Parathyroid adenoma (tissue), 2 donors: Measurements from ENCODE around the gene RTF1.
"Not testable (repeated sequence)": the region's sequence is repeated elsewhere in the genome, so short reads cannot be mapped to it uniquely, and the experiment has no call there.

Source experiments
- H2AFZ ChIP-seq: fragments of 300-600 bp; sonication (generic); one replicate; pipeline ENCODE4 v1.7.0; 2017; ENCODE audit warnings: antibody characterized with exemption, mild to moderate bottlenecking
- H3K27ac ChIP-seq: fragments of 300-600 bp; sonication (generic); one replicate; pipeline ENCODE4 v1.7.0; 2017
- H3K27me3 ChIP-seq: fragments of 300-600 bp; sonication (generic); one replicate; pipeline ENCODE4 v1.7.0; 2017; ENCODE audit warnings: low read length; ENCODE audit not compliant: control insufficient read depth, insufficient read depth
- H3K36me3 ChIP-seq: fragments of 300-600 bp; sonication (generic); one replicate; pipeline ENCODE4 v1.7.0; 2017; ENCODE audit warnings: low read length; ENCODE audit not compliant: control insufficient read depth, insufficient read depth
- H3K4me1 ChIP-seq: fragments of 300-600 bp; sonication (generic); one replicate; pipeline ENCODE4 v1.7.0; 2017; ENCODE audit warnings: control low read depth
- H3K4me2 ChIP-seq: fragments of 300-600 bp; sonication (generic); one replicate; pipeline ENCODE4 v1.7.0; 2017; ENCODE audit warnings: low read length
- H3K4me3 ChIP-seq: fragments of 300-600 bp; sonication (generic); one replicate; pipeline ENCODE4 v1.7.0; 2017; ENCODE audit warnings: low read depth, low read length
- H3K79me2 ChIP-seq: fragments of 300-600 bp; sonication (generic); one replicate; pipeline ENCODE4 v1.7.0; 2017; ENCODE audit warnings: control low read depth
- H3K9ac ChIP-seq: fragments of 300-600 bp; sonication (generic); one replicate; pipeline ENCODE4 v1.7.0; 2017; ENCODE audit warnings: mild to moderate bottlenecking
- H3K9me3 ChIP-seq: fragments of 300-600 bp; sonication (generic); one replicate; pipeline ENCODE4 v1.7.0; 2017; ENCODE audit warnings: low read length; ENCODE audit not compliant: control insufficient read depth
- TF ChIP-seq, protein P1 (sequence below): fragments of 300-600 bp; sonication (generic); IDR thresholded peaks from one replicate; pipeline ENCODE4 v1.7.0; 2017; ENCODE audit warnings: antibody characterized with exemption, mild to moderate bottlenecking
- donor health status: primary hyperparathyroidism.

Gene RTF1

DNA sequence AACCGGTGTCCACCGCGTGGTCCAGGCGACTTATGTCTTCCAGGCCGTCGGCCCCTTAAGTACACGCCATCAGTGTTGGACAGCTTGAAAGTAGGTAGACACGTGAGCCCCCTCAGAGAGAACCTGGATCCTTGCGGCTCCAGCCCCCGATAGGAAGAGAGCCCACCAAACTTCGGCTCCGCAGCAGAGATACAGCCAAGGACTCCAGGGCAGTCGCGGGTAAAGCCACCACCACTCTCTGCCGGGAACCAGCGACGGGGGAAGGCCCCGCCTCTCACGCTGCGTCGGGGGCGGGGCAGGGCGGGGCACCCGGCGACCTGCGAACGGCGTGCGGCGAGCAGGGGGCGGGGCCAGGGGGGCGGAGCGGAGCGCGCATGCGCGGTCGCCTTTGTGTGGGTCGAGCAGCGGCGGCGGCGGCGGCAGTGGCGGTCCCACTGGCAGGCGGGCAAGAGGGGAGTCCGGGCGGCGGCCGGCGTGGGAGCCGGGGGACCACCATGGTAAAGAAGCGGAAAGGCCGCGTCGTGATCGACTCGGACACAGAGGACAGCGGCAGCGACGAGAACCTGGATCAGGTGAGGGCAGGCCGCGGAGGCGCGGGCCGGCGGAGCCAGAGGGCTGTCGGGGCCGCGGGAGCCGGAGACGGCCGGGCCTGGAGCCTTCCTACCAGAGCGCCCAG lies at the start of gene RTF1:
TSS of gene RTF1 (plus strand) at position 354 of the 676 bp plus-strand sequence. CDS start at position 375, 21 bp downstream.
- H3K4me1 ChIP-seq = peaks cover 2% of the 10 kb centered on the region
- no peaks in the 10 kb centered on the region for H3K36me3 ChIP-seq
- peaks cover 15% of the 10 kb centered on the region for H3K79me2 ChIP-seq
- peak within 1 kb of the TSS; percentile 75 for H2AFZ ChIP-seq
- H3K9me3 ChIP-seq = no peaks in the 10 kb centered on the region
- H3K27ac ChIP-seq = peak within 1 kb of the TSS; percentile 64
- TF ChIP-seq, protein P1, sequence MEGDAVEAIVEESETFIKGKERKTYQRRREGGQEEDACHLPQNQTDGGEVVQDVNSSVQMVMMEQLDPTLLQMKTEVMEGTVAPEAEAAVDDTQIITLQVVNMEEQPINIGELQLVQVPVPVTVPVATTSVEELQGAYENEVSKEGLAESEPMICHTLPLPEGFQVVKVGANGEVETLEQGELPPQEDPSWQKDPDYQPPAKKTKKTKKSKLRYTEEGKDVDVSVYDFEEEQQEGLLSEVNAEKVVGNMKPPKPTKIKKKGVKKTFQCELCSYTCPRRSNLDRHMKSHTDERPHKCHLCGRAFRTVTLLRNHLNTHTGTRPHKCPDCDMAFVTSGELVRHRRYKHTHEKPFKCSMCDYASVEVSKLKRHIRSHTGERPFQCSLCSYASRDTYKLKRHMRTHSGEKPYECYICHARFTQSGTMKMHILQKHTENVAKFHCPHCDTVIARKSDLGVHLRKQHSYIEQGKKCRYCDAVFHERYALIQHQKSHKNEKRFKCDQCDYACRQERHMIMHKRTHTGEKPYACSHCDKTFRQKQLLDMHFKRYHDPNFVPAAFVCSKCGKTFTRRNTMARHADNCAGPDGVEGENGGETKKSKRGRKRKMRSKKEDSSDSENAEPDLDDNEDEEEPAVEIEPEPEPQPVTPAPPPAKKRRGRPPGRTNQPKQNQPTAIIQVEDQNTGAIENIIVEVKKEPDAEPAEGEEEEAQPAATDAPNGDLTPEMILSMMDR = no peak
- peak within 1 kb of the TSS; percentile 81 for H3K4me3 ChIP-seq
- no peaks in the 10 kb centered on the region for H3K27me3 ChIP-seq
- peak within 1 kb of the TSS; percentile 19 for H3K9ac ChIP-seq
- H3K4me2 ChIP-seq = peak within 1 kb of the TSS; percentile 89

- TF ChIP-seq, protein P1 = no peak
- H3K4me1 ChIP-seq = no peaks in the 10 kb centered on the region
- H3K4me3 ChIP-seq = no peak overlapping the region
- no peak overlapping the region for H3K27ac ChIP-seq
- H3K9me3 ChIP-seq = no peaks in the 10 kb centered on the region
- no peak overlapping the region for H3K9ac ChIP-seq
- H3K27me3 ChIP-seq = no peaks in the 10 kb centered on the region
- H3K79me2 ChIP-seq = no peaks in the 10 kb centered on the region
- H2AFZ ChIP-seq = no peak overlapping the region
- no peaks in the 10 kb centered on the region for H3K36me3 ChIP-seq
- H3K4me2 ChIP-seq = no peak overlapping the region
Measured at GRCh38 chr15:41367418-41367817, 49.5 kb upstream of the RTF1 start.

DNA sequence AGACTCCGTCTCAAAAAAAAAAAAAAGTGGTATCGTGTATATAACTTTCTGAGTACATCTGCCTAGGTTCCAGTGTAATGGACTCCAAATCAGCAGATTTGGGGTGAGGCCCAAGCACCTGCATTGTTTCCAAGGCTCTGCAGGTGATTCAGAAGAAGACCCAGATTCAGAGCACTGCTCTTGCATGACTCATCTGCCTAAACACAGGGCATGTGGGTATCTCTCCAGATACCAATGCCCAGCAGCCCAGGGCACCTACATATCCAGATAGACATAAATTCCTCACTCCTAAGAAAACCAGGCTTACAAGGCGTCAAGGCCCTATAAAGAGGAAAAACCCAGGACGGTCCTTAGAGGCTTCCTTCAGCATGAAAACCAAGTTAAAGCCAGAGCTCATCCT lies 38.9 kb upstream of the RTF1 start:
- no peak overlapping the region for H3K4me2 ChIP-seq
- H3K9me3 ChIP-seq = no peaks in the 10 kb centered on the region
- no peaks in the 10 kb centered on the region for H3K36me3 ChIP-seq
- no peak overlapping the region for H3K9ac ChIP-seq
- TF ChIP-seq, protein P1 = no peak
- H3K27me3 ChIP-seq = no peaks in the 10 kb centered on the region
- H3K27ac ChIP-seq = no peak overlapping the region
- no peaks in the 10 kb centered on the region for H3K79me2 ChIP-seq
- H3K4me1 ChIP-seq = no peaks in the 10 kb centered on the region
- no peak overlapping the region for H2AFZ ChIP-seq
- H3K4me3 ChIP-seq = no peak overlapping the region

DNA sequence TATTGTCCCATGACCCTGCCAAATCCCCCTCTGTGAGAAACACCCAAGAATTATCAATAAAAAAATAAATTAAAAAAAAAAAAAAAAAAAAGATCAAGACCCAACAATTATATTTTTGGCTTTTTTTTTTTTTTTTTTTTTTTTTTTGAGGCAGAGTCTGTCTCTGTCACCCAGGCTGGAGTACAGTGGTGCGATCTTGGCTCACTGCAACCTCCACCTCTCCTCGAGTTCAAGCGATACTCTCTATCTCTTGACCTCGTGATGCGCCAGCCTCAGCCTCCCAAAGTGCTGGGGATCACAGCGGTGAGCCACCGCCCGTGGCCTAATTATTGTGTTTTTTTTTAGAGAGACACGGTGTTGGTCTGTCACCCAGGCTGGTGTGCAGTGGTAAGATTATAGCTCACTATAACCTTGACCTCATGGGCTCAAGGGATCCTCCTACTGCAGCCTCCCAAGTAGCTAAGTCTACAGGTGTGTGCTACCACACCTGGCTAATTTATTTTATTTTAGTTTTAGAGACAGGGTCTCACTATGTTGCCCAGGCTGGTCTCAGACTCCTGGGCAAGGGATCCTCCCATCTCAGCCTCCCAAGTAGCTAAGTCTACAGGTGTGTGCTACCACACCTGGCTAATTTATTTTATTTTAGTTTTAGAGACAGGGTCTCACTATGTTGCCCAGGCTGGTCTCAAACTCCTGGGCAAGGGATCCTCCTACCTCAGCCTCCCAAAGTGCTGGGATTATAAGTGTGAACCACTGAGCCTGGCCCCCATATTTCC lies 32.7 kb upstream of the RTF1 start:
- not testable (repeated sequence) for H3K9ac ChIP-seq, H3K27ac ChIP-seq, H3K4me1 ChIP-seq, H2AFZ ChIP-seq, H3K79me2 ChIP-seq, H3K27me3 ChIP-seq, H3K9me3 ChIP-seq, H3K4me3 ChIP-seq, H3K36me3 ChIP-seq, H3K4me2 ChIP-seq

GRCh38 chr15:41387646-41388045 lies 29.2 kb upstream of the RTF1 start:
- no peak overlapping the region for H3K4me3 ChIP-seq
- H3K4me2 ChIP-seq = no peak overlapping the region
- no peak overlapping the region for H3K9ac ChIP-seq
- H2AFZ ChIP-seq = no peak overlapping the region
- H3K79me2 ChIP-seq = no peaks in the 10 kb centered on the region
- H3K36me3 ChIP-seq = no peaks in the 10 kb centered on the region
- no peaks in the 10 kb centered on the region for H3K9me3 ChIP-seq
- no peaks in the 10 kb centered on the region for H3K4me1 ChIP-seq
- no peak overlapping the region for H3K27ac ChIP-seq
- no peaks in the 10 kb centered on the region for H3K27me3 ChIP-seq
- TF ChIP-seq, protein P1 = no peak
